IPS DF 6.9 (cell line): ENCODE results near the gene L3MBTL1.
A peak's percentile ranks its signal among the peaks of the same experiment; 100 is the strongest.

Experiments used
- DNase-seq: peaks from one replicate; pipeline ENCODE4 v3.0.0-alpha.2; 2013; ENCODE audit warnings: low read depth, low spot score
- H3K27ac ChIP-seq: one replicate; pipeline ENCODE4 v1.5.1; 2013; ENCODE audit warnings: low read length, control low read depth
- H3K27me3 ChIP-seq: 2 replicates; pipeline ENCODE4 v1.6.1; 2013; ENCODE audit warnings: mild to moderate bottlenecking, low read length; ENCODE audit not compliant: control insufficient read depth, insufficient read depth
- H3K36me3 ChIP-seq: 2 replicates; pipeline ENCODE4 v1.6.1; 2013; ENCODE audit warnings: low read length; ENCODE audit not compliant: control insufficient read depth, insufficient read depth
- H3K4me1 ChIP-seq: 2 replicates; pipeline ENCODE4 v1.6.1; 2013; ENCODE audit warnings: low read length; ENCODE audit not compliant: control insufficient read depth, insufficient read depth
- H3K4me3 ChIP-seq: 2 replicates; pipeline ENCODE4 v1.5.1; 2013; ENCODE audit warnings: mild to moderate bottlenecking, low read length
- H3K9me3 ChIP-seq: 2 replicates; pipeline ENCODE4 v1.6.1; 2013; ENCODE audit warnings: low read length, inconsistent platforms; ENCODE audit not compliant: control insufficient read depth, insufficient read depth
- WGBS: extraction: QIAGEN DNeasy Blood & Tissue Kit; methylation state at CpG from one replicate; pipeline ENCODE4 v1.1.7; 2013; ENCODE audit warnings: mixed read lengths, missing lambda C conversion rate; ENCODE audit not compliant: insufficient read length, insufficient coverage; 5-methylcytosine and 5-hydroxymethylcytosine counted together

The L3MBTL1 gene

GRCh38 chr20:43507150-43508080 is at the start of gene L3MBTL1:
Gene L3MBTL1 (plus strand): TSS chr20:43507697. CDS start chr20:43513504, 5,807 bp downstream.
- WGBS = no CpG with 5 or more reads among the region's 95 CpGs
- Histone ChIP-seq H3K27me3 (peaks cover 8% of the 10 kb centered on the region; the same call in 1 of the 2 replicates), H3K4me3 (peak within 1 kb of the TSS; percentile 67), H3K27ac (no peak within 1 kb of the TSS), H3K9me3 (no peaks in the 10 kb centered on the region), H3K4me1 (no peaks in the 10 kb centered on the region), H3K36me3 (no peaks in the 10 kb centered on the region)
- DNase-seq = no peak

- no CpG with 5 or more reads among the region's 41 CpGs for WGBS
- H3K9me3 ChIP-seq = no peaks in the 10 kb centered on the region
- no peaks in the 10 kb centered on the region for H3K4me1 ChIP-seq
- no peak for DNase-seq
- no peaks in the 10 kb centered on the region for H3K27me3 ChIP-seq
- peak overlapping the region; percentile 66 for H3K4me3 ChIP-seq
- peaks cover 21% of the 10 kb centered on the region; the same call in 1 of the 2 replicates for H3K36me3 ChIP-seq
- no peak overlapping the region for H3K27ac ChIP-seq
Observed at GRCh38 chr20:43458422-43458924, 49.0 kb upstream of the L3MBTL1 start.

DNA sequence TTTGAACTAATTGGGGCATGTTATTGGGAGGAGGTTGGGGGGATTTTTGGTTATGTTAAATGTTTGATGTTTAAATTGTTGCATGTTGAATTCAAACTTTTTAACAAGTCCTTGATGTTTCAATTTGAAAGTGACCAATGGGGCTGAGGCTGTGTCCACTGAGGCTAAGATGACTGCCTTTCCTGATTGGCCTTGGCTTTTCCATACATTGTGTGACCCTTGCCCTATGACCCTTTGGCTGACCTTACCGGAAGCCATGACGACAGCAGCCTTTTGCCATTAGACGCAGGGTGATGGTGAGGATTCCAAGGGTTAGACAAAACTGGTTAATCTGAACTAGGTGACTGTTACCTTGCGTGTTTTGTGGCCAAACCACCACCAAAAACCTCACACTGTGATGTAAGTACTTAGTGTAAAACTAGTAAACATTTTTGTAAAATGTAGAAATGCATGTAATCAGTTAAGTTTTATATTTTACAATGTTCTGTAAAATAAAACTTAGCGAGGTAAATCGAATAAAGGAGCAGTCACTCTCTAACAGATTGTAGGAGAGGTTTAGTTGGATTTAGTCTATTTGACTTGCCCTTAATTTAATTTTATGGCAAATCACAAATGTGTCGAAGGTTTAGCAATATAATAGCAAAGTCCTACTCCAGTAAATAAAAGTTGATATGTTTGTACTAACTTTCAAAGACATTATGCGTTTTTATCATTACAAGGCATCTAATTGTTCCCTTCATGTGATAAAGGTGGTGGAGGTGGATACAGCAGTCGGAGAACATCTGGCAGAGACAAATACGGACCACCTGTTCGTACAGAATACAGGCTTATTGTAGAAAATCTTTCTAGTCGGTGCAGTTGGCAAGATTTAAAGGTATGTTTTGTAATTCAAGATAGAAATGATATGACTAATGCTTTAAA is 48.2 kb upstream of the L3MBTL1 start:
- no CpG with 5 or more reads among the region's 12 CpGs for WGBS
- no peaks in the 10 kb centered on the region for H3K27me3 ChIP-seq
- peak overlapping the region; percentile 66; the same call in 1 of the 2 replicates for H3K4me3 ChIP-seq
- no peaks in the 10 kb centered on the region for H3K4me1 ChIP-seq
- peaks cover 23% of the 10 kb centered on the region; the same call in 1 of the 2 replicates for H3K36me3 ChIP-seq
- DNase-seq = no peak
- no peaks in the 10 kb centered on the region for H3K9me3 ChIP-seq
- no peak overlapping the region for H3K27ac ChIP-seq

DNA sequence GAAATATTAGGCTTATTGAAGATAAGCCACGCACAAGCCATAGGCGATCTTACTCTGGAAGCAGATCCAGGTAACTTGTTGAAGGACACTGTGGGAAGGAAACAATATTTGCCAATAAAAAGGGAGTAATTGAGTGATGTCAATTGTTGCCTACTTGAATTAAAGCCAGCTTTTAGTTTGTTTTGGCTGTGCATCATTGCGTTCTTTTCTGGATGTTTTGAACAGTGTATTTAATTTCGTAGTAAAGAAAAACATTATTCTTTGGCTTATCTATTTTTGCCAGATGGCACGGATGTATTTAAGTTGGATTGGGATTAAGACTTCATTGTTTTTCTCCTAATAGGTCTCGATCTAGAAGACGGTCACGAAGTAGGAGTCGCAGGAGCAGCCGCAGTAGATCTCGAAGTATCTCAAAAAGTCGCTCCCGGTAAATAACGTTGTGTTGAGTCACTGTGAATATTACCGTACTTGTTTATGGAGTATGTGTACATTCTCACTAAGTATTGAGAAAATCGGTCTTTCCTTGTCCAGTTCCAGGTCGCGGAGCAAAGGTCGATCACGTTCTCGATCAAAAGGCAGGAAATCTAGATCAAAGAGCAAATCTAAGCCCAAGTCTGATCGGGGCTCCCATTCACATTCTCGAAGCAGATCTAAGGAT is 47.2 kb upstream of the L3MBTL1 start:
- 100% methylated on average over 2 of the region's 23 CpGs for WGBS
- H3K4me3 ChIP-seq = no peak overlapping the region
- H3K4me1 ChIP-seq = no peaks in the 10 kb centered on the region
- no peaks in the 10 kb centered on the region for H3K9me3 ChIP-seq
- peaks cover 26% of the 10 kb centered on the region; the same call in 1 of the 2 replicates for H3K36me3 ChIP-seq
- no peak for DNase-seq
- no peaks in the 10 kb centered on the region for H3K27me3 ChIP-seq
- H3K27ac ChIP-seq = no peak overlapping the region

GRCh38 chr20:43460830-43461200 is 46.7 kb upstream of the L3MBTL1 start:
- H3K4me1 ChIP-seq = no peaks in the 10 kb centered on the region
- no peaks in the 10 kb centered on the region for H3K27me3 ChIP-seq
- DNase-seq = no peak
- no peaks in the 10 kb centered on the region for H3K9me3 ChIP-seq
- peaks cover 26% of the 10 kb centered on the region; the same call in 1 of the 2 replicates for H3K36me3 ChIP-seq
- H3K4me3 ChIP-seq = no peak overlapping the region
- H3K27ac ChIP-seq = no peak overlapping the region
- WGBS = no CpG with 5 or more reads among the region's 10 CpGs

- Histone ChIP-seq H3K27me3 (no peaks in the 10 kb centered on the region), H3K36me3 (peaks cover 26% of the 10 kb centered on the region; the same call in 1 of the 2 replicates), H3K4me3 (no peak overlapping the region), H3K27ac (no peak overlapping the region), H3K9me3 (no peaks in the 10 kb centered on the region), H3K4me1 (no peaks in the 10 kb centered on the region)
- no peak for DNase-seq
- 100% methylated on average over 2 of the region's 3 CpGs for WGBS
Observed at GRCh38 chr20:43461894-43462659, 45.4 kb upstream of the L3MBTL1 start.

DNA sequence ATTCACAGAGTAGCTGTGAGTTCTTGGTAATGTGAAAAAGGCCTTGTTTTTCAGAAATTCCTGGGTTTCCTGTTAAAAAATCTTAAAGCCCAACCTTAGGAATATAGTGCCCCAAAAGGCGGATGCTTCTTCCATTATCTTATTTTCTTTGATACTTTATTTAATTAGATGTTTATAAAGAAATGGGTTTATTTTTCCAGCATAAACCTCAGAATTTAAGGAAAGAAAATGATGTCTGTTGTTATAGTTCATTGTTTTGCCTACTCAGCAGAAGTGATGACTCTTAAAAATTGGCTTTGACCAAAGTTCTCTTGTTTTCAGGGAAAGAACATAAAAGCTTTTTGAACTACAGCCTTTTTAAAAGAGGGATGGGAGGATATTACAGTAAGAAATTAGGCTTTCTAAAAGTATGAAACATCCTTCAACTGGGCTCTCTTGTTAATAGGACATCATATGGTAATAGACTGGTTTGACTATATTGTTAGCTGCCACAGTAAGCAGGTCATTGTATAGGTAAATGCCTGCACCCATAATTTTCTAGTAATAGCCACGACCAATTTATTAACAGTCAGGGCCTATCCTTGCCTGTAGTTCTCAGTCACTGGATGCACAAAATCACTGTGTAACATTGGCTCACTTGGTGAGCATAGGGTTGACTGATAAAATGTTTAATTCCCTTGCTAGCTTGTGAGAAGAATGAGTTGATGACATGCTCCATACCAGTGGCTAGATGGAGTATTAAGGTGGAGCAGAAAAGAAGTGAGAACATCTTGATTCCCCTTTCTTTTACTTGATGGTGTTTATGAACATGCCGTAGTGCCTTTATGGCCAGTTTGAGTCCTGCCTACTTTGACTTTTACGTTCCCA is 44.6 kb upstream of the L3MBTL1 start:
- Histone ChIP-seq H3K36me3 (peaks cover 26% of the 10 kb centered on the region; the same call in 1 of the 2 replicates), H3K27ac (no peak overlapping the region), H3K4me1 (no peaks in the 10 kb centered on the region), H3K27me3 (no peaks in the 10 kb centered on the region), H3K9me3 (no peaks in the 10 kb centered on the region), H3K4me3 (no peak overlapping the region)
- no CpG with 5 or more reads among the region's 4 CpGs for WGBS
- no peak for DNase-seq

DNA sequence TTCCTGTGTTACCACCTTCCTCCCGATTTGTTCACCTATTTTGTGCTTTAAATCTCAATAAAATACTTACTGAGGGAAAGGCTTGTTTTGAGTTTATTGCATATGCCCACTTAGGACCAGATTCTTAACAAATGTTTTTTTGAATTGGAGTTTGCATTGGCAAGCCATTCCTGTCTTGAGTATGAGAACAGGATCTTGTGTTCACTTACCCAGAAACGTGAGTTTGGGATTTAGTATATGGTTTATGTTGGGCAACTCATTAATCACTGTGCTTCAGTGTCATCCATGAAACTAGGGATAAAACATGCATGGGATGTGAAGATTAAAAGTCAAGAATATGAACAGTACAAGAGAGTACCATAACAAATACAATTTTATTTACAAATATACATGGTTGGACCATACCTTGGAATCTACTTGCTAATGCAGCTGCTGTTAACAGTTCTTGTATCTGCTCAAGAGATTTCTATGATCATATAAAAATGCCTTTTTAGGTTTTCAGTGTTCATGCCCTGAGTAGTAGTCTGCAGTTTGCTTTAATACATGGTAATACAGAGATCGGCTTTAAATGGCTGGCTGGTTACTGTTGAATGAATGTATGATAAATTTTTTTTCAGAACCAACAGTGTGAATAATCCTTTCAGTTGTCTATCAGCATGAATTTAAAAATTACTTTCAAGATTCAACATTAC is 43.8 kb upstream of the L3MBTL1 start:
- no CpG with 5 or more reads among the region's 3 CpGs for WGBS
- H3K4me1 ChIP-seq = no peaks in the 10 kb centered on the region
- H3K9me3 ChIP-seq = no peaks in the 10 kb centered on the region
- no peak for DNase-seq
- no peaks in the 10 kb centered on the region for H3K27me3 ChIP-seq
- no peak overlapping the region for H3K27ac ChIP-seq
- H3K36me3 ChIP-seq = peaks cover 26% of the 10 kb centered on the region; the same call in 1 of the 2 replicates
- H3K4me3 ChIP-seq = no peak overlapping the region
